ENCODE results near the gene DYNC2H1.

The DYNC2H1 gene

DNA sequence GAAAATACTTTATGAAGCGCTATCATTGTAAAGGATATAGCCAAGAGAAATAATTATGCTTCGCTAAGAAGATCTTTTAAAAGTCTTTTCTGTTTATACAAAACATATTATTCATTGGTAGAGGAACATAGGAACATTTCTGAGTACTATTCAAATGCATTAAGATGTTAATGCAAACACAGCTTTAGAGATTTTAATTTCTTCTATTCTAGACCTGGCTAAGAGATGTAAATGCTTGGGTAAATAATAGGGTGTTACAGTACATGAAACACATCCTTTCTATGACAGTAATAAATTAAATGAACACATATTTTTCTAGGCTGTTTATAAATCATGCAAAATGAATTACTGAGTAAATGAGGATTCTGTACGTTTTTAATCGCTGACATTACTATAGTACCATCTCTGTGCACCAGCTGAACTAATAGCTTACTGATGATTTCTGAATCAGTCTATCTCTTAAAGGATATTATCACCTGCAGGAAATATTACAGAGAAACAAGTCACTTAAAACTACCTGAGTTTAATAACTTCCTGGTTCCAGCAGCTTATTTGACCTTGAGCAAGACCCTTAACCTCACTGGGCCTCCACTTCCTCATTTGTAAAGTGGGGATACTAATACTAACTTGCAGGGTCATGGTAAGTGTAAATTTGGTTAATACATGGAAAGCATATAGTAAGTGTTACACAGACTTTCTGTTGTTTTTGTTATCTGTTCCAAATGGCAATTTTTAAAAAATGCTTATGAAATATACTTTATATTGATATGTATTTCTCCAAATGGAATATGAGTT, 344.9 kb downstream of the DYNC2H1 start:
- no peak for DNase-seq (ENCODE audit: low read depth in 3 of 3)

DNA sequence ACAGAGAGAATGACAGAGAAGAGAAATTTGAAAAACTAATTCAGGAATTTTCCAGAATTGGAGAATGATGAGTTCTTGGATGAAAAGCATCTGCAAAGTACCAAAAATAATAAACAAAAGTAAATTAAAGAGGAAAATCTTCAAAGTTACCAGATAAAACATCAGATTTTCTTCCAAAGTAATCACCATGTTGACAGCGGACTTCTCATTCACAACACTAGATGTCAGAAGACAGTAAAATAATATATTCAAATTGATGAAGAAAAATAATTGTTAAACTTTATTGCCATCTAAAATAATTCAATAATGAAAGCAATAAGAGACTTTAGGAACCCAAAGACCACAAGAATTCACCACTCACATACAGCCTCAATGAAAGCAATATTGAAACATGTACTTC, 355.2 kb downstream of the DYNC2H1 start:
- no peak for DNase-seq (ENCODE audit: low read depth in 3 of 3)

DNA sequence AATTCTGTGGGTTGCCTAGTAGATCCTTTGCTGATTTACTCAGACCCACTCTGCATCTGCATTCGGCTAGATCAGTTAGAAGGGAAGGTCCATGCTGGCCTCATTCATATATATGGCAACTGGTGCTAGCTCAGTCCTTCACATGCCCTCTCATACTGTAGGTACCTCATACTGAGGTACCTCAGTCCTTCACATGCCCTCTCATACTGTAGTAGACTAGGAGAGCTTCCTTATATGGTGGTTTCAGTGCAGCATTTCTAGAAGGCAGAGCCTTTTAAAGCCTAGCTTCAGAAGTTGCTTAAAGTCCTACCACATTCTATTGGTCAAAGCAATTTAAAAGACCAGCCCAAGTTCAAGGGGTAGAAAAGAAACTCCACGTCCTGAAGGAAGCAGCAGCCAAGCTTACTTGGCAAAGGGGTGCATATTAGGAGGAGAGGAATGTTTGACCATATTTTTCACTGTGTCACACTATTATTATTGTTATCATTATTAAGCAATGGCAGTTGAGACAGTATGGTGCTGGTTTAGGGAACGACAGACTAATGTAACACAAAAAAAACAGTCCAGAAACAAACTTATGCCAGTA, 356.4 kb downstream of the DYNC2H1 start:
- DNase-seq (ENCODE audit: low read depth in 3 of 3) = no peak

DNA sequence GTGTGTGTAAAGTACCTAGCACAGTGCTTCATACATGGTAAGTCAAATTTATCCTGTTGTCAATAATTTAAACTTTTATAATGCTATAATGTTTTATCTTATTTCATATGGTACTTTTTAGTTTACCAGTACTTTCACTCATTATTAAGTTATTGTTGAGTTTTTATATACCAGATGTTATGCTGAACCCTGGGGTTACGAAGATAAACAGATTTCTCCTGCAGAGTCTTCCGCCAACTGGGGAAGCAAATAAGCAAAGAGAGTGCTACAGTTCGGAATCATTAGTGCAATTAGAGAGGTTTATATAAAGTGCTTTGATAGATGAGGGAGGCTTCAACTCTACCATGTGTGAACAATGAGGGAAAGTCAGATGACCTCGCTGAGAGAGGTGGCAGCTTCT, 362.3 kb downstream of the DYNC2H1 start:
- no peak for DNase-seq (ENCODE audit: low read depth in 3 of 3)

DNA sequence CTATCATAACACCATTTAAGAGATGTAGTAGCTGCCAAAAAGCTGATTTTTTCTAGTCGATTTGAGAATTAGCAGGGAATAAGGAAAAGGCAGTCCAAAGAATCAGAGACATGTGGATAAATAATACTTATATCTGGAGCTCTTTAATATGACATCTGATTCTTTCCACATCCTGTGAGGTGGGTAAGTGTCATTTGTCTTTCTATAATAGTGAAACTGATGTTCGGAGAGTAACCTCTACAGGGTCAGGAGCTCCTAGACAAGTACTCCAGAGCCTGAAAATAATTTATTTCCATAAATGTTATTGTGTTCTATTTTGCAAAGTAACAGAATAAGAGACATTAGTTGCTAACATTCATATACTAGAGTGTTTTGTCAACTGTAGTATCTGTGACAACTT, 367.6 kb downstream of the DYNC2H1 start:
- no peak for DNase-seq (ENCODE audit: low read depth in 3 of 3)

DNA sequence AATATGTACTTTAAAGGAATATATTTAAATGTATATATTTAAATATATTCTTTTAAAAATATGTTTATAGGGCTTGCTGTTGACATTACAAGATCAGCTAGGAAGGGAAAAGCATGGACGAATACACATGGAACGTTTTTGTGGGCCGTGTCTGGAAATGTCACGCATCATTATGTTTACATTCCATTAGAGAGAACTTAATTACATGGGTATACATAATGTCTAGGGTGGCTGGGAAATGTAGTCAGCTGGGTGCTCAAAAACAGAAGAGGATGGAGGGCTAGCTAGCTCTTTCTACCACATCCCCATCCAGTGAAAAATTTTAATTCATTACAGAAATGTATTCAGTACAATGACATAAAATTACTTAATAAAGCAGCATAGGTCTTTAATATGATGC, 371.2 kb downstream of the DYNC2H1 start:
- DNase-seq (ENCODE audit: low read depth in 3 of 3) = no peak

DNA sequence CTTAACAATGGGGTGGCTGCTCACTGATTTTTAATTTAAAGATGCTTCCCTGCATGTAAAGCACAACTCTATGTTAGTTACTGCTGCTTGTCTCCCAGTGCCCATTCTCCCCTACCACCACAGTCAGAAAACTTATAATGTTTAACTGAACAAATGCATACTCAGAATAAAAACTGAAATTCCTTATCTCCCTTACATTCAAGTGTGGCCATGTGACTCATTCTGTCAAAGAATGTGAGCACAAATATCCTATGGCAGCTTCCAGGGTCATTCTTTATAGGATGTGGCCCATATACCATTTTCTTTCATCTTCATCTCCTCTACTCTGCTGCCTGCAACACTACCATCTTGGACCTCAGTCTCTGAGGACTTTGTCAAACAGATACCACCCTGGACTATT, 374.8 kb downstream of the DYNC2H1 start:
- DNase-seq (ENCODE audit: low read depth in 3 of 3) = no peak

DNA sequence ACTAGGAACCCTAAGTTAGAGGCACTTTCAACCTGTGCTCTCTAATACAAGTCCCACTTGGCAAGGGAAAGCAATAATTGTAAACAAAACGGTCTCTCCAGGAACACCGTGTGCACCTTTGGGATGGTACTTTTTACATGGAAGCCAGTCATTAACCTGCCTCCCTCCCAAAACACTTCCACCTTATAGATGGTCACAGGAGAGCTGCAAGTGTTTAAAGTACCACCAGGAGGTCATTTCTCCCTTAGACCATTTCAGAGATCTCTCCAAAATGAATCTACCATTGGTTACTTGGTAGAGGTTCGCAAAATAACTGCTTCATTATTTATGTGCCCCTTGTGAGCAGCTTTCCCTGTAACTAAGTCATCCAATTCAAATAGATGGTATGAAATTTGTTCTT, 375.3 kb downstream of the DYNC2H1 start:
- no peak for DNase-seq (ENCODE audit: low read depth in 3 of 3)

DNA sequence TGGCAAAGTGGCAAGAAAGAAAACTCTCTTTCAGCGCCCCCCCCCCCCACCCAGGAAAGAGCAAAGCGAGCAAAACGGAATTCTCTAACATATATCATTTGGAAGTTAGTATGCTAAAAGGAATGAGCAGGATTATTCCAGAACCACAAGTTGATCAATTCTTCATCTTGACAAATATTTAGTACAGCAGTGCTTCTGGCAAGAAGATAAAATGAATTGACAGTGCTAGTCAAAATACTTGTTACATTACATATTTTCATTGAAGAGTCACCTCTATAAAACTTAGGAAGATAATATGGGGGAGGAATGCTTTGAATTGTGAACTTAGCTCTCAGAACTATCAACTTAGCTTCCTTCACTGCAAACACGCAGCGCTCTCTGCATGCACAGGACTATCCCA, 377.4 kb downstream of the DYNC2H1 start:
- DNase-seq (ENCODE audit: low read depth in 3 of 3) = no peak

DNA sequence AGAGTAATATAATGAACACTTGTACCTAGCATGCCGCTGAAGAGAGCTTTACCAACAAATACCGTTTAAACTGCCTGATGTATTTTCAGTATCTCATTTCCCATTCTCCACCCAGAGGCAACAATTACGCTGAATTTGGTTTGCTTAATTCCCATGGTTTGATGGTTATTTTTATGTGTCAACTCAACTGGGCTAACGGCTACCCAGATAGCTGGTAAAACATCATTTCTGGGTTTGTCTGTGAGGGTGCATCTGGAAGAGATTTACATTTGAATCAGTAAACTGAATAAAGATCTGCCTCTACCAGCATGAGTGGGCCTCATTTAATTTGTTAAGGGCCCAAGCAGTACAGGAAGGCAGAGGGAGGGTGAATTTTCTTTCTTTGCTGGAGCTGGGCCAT, 377.9 kb downstream of the DYNC2H1 start:
- DNase-seq (ENCODE audit: low read depth in 3 of 3) = no peak

DNA sequence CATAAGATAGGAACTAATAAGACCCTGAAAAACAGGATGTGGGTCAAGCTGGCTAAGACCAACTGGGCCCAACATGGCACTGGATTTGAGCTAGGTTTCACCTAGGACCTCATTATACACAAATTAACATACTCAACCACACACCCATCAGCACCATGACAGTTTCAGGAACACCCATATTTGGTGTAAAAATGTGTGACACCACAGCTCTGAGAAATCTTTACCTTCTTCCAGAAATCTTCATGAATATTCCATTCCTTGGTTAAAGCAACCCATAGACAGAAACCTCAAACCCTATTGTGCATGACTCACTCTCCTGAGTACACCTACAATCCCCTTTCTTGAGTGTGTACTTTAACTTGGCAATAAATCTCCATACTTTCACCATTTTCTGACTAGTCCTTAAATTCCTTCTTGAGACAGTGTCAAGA, 378.8 kb downstream of the DYNC2H1 start:
- no peak for DNase-seq (ENCODE audit: low read depth in 3 of 3)

DNA sequence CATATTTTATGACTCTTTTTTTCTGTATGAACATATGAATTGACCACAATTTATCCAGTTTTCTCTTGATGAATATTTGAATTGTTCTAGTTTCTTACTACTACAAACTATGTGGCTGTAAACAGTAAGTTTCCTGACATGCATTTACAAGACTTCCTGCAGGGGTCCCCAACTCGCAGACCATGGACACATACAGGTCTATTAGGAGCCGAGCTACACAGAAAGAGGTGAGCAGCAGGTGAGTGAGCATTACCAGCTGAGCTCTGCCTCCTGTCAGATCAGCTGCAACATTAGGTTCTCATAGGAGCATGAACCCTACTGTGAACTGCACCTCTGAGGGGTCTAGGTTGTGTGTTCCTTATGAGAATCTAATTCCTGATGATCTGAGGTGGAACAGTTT, 379.4 kb downstream of the DYNC2H1 start:
- no peak for DNase-seq (ENCODE audit: low read depth in 3 of 3)

DNA sequence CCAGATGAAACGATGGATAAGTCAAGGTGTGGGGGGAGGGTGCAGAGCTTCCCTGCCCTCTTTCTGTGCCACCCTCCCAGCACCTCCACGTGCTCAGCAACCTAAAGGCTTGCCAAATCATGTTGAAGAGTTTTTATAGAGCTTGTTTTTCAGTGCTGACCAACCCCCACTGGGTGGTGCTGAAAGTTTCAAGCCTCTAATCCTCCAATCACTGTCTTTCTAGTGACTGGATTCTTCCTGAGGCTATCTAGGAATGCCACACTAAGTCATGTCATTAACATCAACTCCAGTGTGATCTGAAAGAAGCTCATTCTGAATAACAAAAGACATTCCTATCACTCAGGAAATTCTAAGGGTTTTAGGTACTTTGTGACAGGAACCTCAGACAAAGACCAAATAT, 382.6 kb downstream of the DYNC2H1 start:
- DNase-seq (ENCODE audit: low read depth in 3 of 3) = no peak

DNA sequence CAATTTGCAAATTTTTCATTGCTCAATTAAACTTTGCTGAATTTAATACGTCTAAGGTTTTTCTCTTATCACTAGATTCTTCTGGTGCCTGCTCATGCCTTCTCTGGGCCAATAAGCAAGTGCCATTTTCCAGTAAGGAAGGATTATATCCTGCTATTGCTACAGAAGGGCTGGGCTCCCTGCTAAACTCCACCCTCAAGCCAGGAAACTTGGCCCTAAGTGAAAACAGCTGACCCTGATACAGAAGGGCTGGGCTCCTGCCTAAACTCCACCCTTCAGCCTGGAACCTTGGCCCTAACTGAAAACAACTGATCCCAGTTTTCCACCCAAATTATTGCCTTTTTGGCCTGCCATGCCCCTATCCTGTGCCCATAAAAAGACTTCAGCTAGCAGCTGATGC, 385.3 kb downstream of the DYNC2H1 start:
- no peak for DNase-seq (ENCODE audit: low read depth in 3 of 3)

DNA sequence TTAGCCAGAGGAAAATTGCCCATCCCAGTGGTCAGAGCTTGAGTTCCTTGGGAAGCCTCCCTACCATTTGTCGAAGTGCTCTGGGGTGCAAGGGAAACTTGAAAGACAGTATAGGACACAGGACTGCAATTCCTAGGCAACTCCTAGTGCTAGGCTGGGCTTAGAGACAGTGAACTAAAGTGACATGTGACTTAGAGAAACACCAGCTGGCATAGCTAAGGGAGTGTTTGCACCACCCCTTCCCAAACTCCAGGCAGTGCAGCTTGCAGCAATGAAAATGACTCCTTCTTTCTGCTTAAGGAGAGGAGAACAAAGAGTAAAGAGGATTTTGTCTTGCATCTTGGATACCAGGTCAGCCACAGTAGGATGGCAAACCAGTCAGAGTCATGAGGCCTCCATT, 388.0 kb downstream of the DYNC2H1 start:
- no peak for DNase-seq (ENCODE audit: low read depth in 3 of 3)

DNA sequence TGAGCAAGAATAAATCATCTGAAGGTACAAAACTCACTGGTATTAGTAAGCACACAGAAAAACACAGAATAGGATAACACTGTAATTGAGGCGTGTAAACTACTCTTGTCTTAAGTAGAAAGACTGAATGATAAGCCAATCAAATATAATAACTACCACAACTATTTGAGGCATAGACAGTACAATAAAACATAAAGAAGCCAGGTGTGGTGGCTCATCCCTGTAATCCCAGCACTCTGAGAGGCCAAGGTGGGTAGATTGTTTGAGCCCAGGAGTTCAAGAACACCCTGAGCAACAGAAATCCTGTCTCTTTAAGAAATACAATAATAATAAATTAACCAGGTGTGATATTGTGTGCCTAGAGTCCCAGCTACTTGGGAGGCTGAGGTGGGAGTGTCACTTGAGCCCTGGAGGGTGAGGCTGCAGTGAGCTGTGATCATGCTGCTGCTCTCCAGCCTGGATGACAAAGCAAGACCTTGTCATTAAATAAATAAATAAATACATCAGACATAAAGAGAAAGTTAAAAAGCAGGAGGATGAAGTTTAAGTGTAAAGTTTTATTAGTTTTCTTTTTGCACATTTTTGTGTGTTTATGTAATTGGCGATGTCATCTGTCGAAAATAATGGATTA, 390.6 kb downstream of the DYNC2H1 start:
- no peak for DNase-seq (ENCODE audit: low read depth in 3 of 3)

DNA sequence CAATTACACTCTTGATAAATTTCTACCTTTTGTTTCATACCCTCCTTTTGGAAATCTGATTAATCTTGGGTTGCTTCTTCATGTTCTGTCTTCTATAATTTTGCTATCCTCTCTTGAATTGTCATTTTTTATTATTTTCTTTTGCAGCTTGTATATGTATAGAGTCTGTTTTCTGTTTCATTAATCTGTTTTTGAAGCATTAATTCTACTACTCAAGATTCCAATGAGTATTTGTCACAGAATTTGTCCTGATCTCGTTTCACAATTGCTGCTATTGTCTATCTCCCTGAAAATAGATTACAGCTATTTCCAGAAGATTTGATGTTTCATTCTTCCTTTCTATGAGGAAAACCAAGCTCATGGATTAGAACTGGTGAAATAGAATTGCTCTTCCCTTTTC, 406.1 kb downstream of the DYNC2H1 start:
- no peak for DNase-seq (ENCODE audit: low read depth in 3 of 3)

DNA sequence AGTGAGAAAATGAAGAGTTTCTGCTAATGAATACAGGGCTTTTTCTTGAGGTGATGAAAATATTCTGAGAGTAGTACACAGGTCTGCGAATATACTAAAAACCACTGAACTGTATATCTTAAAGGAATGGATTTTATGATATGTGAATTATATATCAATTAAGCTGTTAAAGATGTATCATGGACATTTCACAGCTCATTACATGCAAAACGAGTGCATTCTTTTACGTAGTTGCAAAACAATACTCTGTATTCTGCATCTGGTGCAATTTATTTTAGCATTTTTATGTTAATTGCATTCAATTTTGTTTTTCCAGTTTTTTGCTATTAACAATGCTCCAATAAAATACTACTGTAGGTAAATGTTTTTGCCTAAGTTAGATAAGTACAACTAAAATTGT, 411.6 kb downstream of the DYNC2H1 start:
- DNase-seq (ENCODE audit: low read depth in 3 of 3) = no peak

DNA sequence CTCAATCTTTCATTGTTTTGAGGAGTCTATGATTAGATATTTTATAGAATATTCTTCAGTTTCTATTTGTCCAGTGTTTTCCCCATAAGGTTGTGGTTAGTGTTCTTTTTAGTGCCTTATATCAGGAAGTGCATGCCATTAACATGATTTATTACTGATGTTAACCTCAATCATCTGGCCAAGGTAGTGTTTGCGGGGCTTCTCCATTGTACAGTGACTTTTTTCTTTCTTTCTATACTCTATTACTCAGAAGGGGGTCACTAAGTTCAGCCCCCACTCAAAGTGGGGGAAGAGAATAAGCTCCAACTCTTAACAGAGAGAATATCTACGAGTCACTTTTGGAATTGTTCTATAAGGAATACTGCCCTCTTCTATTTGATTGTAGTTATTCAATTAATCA, 415.8 kb downstream of the DYNC2H1 start:
- DNase-seq (ENCODE audit: low read depth in 3 of 3) = no peak

DNA sequence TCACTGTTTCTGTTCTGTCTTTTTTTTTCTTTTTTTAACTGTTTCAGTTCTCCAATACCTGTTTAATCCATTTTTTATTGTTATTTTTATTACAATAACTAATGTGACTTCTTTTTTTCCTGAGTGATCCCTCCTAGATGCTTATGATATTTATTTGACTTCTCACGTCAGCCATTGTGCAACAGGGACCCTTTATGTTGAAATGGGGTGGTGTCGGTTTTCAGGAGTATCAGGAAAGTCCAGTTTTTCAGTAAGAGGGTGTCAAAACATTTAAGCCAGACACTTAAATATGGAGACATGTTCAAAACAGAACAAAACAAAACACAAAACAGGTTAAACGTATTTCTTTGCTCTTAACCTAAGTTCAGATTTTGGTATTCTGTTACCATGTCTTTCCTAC, 418.8 kb downstream of the DYNC2H1 start:
- DNase-seq (ENCODE audit: low read depth in 3 of 3) = no peak

DNA sequence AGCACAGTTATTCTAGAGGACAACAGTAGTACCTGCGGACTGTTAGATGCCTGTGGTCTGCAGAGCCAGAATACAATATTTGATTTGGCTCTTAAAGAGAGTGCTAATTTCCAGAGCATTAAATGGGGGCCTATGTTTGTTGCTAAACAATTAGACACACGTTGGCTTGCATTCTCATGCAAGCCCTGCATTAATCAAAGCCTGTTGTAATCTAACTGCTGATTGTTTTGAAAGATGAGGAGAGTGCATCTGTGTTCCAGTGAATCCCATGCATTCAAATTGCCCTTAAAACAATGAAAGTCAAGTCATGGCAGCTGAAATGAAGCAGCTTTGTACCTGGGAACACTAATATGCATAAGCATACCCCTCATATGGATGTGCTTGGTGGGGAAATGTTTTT, 419.4 kb downstream of the DYNC2H1 start:
- no peak for DNase-seq (ENCODE audit: low read depth in 3 of 3)

DNA sequence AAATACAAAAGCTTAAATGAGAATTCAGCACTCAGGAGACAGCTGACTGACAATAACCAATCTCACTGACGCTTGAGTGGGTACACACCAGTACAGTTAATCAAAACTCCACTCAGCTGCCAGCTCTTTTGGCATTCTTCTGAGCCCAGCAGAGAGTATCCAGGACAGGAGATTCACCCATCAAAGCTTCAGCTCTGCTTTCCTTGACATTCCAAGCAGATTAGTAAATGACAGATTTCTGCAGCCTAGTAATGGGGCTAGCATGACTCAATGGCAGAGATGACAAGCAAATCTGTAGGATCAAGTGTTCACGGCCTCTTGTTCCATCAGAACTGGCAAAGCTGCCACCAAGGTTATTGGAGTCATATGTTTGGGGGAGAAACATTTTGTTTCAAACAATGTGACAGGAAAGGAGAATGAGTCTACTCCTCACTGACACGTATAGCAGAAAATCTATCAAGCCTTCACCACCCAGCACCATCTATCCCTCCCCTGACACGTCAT, 420.0 kb downstream of the DYNC2H1 start:
- no peak for DNase-seq (ENCODE audit: low read depth in 3 of 3)

Data from stimulated activated CD4-positive, alpha-beta T cell treated with anti-CD3 and anti-CD28 coated beads, TNF-alpha, amount 100 ng/mL, for 48 hours (primary cell).